ENCODE results near the gene TM2D1.

Gene TM2D1

DNA sequence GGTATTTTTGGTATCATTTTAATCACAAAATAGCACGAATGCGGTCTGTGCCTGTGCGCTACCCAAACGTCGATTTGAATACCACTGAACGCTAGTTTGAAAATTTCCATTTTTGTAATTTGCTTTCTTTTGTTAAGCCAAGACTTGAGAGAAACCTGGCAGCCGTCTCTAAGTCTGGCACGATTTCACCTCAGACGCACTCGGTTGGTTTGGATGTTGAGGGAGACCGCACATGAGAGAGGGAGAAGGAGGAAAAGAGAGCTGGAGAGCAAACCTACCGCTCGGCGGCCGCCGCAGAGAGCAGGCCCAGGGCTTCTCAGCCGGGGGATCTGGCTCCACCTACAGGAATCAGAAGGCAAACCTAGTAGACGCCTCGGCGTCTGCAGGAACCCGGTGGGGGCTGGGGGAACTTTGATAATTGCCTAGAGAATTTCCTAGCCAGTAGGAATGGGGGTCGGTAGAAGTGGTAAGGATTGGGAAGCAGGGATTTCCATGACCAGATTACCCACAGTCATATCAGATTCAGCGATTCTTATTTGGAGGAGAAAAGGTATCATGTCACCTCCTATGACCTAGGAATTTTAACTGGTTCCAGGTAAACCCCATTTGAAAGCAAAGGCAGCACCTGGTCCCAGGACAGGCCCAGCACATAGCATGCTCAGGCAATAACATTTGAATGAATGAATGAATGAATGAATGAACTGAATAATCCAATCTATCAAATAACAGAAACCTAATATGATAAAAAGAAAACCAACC, 83.2 kb downstream of the TM2D1 start:
- DNase-seq, result peak; percentile 51

DNA sequence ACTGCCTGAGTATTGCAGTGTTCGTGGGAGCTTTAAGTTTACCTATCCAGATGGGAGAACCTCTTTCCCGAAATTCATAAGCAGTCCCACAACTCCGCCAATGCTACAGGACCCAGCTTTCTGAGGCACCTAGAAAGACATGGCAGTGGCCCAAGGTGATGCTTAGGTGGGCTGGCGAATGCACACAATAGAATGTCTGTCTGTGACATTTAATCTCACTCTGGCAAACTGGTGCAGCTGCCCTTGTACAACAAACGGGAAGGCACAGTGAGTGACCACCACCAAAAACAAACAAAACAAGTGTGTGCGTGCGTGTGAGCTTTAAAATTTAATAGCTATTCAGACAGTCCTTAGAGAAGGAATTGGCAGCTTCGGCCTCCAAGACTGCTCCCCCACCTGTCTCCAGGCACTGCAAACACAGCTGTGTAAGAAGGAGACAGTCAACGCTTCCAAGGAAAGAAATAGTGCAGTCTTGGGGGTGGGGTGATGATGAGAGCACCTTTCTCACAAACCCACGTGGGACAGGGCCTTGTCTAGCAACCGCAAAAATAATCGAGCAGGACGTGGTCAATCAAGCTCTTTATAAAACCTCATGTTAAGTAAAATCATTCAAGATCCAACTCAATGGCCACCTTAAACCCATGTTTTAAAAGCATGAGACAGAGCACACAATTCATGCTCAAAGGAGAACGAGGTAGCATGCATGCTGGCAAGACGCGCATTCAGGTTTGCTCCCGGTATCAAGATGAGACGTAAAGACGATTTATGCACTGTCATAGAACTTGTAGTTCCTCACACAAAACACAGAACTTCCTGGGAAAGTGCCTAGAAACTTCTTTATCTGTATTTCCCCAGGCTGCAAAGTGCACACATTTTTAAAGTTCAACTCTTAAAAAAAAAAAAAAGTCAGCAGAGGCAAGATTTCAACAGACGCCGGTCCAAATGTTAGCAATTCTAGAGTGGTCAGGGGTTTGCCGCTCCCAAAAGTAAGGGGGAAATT, 84.1 kb downstream of the TM2D1 start:
- DNase-seq, result no peak

DNA sequence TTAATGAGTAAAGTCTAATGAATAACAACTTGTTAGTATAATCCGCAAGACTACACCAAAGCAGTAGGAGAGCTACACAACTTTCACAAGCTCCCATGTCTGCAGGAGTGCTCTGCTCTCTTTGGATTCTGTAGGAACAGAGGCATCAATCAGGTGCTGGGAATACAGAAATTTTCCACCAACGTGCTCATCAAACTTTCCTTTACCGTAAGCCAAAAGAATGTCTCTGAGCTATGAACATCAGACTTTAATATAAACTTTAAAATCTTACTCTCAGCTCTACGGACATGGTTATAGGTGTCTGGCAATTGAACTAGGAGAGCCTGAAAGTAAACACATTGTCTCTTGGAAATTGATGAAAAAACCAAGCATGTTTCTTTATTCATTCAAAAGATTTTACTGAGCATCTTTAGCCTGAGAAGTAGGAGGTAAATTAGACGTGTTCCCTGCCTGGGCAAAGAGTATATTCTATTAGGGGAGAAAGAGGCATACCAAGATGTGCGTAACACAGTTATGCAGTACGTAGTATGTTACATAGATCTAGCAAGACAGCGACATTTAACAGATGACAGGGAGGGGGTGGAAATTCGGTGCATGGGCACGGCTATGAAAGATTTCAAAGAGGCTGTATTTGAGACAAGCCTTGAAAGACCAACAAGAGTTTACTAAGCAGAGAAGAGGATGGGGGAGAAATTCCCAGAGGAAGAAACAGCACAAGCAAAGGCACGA, 85.2 kb downstream of the TM2D1 start:
- DNase-seq, result no peak

DNA sequence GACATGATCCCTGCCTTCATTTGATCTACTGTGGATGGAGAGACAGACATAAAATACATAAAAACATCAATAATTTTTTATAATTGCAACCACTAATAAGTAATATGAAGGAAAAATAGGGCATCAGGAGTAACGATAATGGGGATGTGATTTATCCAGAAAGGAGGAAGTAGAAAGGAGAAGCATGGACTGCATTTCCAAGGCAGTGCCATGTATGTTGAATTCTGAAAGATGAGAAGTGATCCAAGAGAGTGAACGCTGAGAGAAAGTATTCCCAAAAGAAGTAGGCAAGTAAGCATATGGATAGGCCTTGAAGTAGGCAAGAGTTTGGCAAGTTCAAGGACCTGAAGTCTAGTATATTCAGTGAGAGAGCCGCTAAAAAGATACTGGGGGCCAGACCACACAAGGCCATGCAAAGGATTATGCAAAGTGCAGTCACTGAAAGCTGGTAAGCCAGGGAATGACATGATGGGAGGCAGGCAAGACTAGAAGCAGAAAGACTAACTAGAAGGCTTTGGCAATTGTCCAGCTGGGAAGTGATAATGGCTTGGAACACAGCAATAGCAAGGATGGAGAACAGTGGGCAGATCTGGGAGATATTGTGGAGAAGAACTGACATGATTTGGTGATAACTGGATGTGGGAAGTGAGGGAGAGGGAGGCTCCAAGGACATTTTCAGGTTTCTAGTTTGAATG, 85.9 kb downstream of the TM2D1 start:
- DNase-seq, result no peak

DNA sequence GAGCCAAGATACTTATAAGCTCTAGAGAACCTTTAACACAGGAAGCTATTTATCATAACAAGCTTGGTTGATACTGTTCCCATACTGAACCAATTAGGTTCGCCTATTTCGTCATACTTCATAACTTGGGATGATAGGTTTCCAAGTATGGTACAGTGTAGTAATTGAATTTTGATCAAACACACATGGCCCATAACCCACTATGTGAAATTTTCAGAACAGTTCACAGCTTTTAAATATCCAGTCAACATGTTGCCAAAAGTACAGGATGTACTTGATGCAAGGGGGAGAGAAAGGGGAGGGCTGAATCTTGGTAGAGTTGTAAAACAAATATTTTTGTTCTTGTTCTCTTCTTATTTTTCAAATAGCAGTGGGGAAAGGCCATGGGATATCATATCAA, 86.6 kb downstream of the TM2D1 start:
- DNase-seq, result no peak

DNA sequence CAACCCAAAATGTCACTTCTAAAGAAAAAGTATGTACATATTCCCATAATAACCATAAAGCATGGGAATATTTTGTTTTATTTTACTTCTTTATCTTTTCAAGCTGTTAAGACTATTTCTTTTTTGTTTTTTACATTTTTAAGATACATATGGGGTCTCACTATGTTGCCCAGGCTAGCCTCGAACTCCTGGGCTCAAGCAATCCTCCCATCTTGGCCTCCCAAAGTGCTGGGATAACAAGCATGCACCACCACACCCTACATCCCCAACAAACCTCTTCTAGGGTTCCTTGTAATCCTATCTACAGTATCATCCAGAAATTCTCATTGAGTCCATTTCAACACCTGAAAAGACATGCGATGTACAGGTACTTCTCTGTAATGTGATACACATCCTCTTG, 87.5 kb downstream of the TM2D1 start:
- no peak for DNase-seq

DNA sequence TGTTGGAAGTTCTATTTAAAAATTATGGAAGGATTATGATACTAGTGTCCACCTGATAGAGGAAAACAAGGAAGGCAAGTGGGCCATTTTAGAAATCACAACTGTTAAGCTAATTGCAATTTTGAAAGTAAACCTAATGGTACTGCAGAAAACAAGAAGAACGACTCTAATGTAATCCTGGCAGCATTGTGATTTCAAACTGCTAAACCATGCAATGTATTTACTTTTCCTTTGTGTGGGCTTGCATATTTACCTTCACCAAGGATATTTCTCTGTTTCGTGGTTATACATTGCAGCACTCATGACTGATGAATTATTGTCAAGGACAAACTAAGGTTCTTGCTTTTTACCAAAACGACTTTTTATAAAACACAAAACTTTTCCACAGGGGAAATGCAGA, 88.1 kb downstream of the TM2D1 start:
- no peak for DNase-seq

DNA sequence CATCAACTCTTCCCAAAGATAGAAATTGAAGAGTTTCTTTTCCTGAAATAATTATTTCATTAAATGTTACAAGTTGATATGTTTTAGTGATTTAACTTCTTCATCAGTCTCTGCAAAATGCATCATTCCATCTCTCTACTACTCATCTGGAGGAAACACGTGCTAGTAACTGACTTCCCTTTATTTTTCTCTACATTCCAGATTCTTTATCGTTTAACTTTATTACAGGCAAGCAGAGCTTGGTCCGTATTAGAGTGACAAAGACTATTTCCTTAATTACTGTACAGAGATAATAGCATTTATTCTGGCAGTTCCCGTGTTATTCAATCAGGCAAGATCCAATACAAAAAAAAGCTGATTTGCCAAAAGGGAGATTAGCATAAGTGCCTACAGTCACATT, 88.6 kb downstream of the TM2D1 start:
- no peak for DNase-seq

DNA sequence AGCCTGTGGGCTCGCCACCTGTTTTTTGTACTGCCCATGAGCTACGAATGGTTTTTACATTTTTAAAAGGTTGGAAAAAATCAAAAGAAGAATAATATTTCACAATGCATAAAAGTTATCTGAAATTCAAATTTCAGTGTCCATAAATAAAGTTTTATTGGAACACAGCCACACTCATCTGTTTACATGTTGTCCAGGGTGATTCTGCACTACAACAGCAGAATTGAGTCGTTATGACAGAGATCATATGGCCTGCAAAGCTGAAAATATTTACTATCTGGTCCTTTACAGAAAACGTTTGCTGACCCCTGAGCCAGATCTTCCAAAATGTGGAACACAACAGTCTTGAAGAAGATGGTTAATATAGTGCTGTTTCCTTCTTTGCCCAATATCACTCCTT, 89.4 kb downstream of the TM2D1 start:
- no peak for DNase-seq

DNA sequence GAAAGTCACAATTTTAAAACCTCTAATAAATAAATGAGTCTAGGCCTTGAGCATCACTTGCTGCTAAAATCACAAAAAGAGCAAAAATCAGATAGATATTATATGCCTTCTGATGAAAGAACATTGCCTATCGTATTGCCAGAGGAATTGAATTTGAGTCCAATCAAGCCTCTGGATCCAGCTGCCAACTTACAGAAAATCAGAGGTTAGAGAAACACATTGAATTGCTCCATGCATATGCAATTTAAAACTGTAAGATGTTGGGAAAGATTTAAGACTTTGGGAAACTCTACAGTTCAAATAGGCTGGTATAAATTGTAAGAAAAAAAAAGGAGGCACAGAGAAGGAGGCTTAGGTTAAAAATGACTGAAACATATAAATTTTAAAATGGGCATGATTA, 93.5 kb downstream of the TM2D1 start:
- no peak for DNase-seq
